Lower leg skin (tissue), 4 donors: ENCODE data around the gene TCTN3. TPM values are rescaled to one million over a fixed set of nuclear protein-coding genes. Genes with fewer than 3 reads are reported as not detected.
"Not testable (repeated sequence)": the region's sequence is repeated elsewhere in the genome, so short reads cannot be mapped to it uniquely, and the experiment has no call there.

Experiments used
- DNase-seq, 2 donors: peaks; one replicate each; pipeline ENCODE4 v3.0.0-alpha.2; 2019; ENCODE audit warnings: low spot score in 2 of 2
- H3K4me3 ChIP-seq: fragments of 200-600 bp; sonication (generic); 2 replicates; pipeline ENCODE4 v1.5.1; 2017; ENCODE audit warnings: mild to moderate bottlenecking, low read depth; ENCODE audit not compliant: poor library complexity, severe bottlenecking
- POLR2A ChIP-seq, 2 donors: fragments of 450-650 bp; IDR thresholded peaks; one replicate each; pipeline ENCODE4 v1.6.1; 2016 to 2017; ENCODE audit warnings: antibody characterized with exemption in 2 of 2, mild to moderate bottlenecking in 1 of 2, moderate library complexity in 1 of 2
- WGBS, 2 donors: methylation state at CpG; one replicate each; pipeline ENCODE4 v1.1.5; 2018; 5-methylcytosine and 5-hydroxymethylcytosine counted together
- intact Hi-C: fragments of 100-400 bp; cut with DNase I; formaldehyde crosslinking; loops from one replicate; pipeline ENCODE4 v1.15.0; 2023; ENCODE audit warnings: low total_unique reads
- total RNA-seq, 4 donors: library from RNA; depleted of rRNA; stranded (reverse); fragments of >200 nt; gene quantifications; one replicate each; pipeline ENCODE4 v1.1.0, GENCODE V29; 2016
- TF ChIP-seq, protein P1 (sequence below), 3 donors: fragments of 450-650 bp; IDR thresholded peaks; one replicate each; pipeline ENCODE4 v1.5.1; 2016; ENCODE audit warnings: antibody characterized with exemption in 3 of 3, mild to moderate bottlenecking in 3 of 3, moderate library complexity in 2 of 3

The TCTN3 gene
- total RNA-seq, 4 donors from 2014 or later, result 13.6 to 23.1 (median 16.3) TPM

DNA sequence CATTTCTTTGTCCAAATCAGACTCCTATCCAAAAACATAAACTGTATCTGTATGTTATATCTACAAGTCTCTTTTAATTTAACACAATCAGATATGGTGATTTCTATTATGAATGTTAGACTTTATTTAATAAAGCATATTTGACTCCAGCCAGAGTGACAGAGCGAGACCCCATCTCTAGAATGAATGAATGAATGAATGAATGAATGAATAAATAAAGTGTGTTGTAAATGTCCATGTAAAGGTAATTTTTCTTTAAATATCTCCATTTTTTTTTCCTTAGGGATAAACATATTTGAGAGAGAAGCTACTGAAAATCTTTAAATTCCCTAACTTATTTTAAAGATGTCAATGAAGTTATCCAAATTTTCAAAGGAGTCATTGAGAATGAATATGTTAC is 19.1 kb downstream of the TCTN3 start:
- H3K4me3 ChIP-seq, result no peak overlapping the region
- 95 to 100% methylated on average over 1 of the region's 1 CpG for WGBS, 2 donors
- no peak for DNase-seq
- intact Hi-C loops, result no loop called here
- TF ChIP-seq POLR2A (IDR thresholded peaks at IDR 0.05), result no peak
- TF ChIP-seq, protein P1, sequence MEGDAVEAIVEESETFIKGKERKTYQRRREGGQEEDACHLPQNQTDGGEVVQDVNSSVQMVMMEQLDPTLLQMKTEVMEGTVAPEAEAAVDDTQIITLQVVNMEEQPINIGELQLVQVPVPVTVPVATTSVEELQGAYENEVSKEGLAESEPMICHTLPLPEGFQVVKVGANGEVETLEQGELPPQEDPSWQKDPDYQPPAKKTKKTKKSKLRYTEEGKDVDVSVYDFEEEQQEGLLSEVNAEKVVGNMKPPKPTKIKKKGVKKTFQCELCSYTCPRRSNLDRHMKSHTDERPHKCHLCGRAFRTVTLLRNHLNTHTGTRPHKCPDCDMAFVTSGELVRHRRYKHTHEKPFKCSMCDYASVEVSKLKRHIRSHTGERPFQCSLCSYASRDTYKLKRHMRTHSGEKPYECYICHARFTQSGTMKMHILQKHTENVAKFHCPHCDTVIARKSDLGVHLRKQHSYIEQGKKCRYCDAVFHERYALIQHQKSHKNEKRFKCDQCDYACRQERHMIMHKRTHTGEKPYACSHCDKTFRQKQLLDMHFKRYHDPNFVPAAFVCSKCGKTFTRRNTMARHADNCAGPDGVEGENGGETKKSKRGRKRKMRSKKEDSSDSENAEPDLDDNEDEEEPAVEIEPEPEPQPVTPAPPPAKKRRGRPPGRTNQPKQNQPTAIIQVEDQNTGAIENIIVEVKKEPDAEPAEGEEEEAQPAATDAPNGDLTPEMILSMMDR (IDR thresholded peaks at IDR 0.05), result no peak

DNA sequence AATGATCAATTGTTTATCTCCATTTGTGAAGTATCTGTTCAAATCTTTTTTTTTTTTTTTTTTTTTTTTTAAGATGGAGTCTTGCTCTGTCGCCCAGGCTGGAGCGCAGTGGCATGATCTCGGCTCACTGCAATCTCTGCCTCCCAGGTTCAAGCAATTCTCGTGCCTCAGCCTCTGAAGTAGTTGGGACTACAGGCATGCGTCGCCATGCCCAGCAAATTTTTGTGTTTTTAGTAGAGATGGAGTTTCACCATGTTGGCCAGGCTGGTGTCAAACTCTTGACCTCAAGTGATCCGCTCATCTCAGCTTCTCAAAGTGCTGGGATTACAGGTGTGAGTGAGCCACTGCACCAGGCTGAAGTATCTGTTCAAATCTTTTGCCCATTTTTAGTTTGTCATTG is 21.1 kb downstream of the TCTN3 start:
- H3K4me3 ChIP-seq, intact Hi-C loops, DNase-seq: not testable (repeated sequence)
- WGBS, 2 donors, result 96 to 98% methylated on average over 7 of the region's 7 CpGs

DNA sequence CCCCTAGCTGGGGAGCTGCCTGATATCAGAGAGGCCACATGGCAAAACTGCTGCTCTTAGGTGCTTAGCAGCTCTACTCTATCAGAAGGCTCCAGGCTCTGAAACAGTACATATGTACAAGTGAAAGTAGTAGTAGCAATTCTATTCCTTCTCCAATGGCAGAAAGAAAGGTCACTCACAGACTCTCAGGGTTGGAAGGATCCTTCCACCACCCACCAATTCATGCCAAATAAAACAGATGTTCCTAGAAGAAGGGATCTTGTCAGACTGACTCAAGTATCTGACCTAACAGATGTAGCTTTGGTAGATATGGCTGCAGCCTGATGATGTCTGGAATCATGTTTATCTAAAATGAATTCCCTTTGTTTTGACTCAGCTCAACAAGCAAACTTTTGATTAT is 29.2 kb downstream of the TCTN3 start:
- intact Hi-C loops, result no loop called here
- no peak for TF ChIP-seq POLR2A (IDR thresholded peaks at IDR 0.05)
- TF ChIP-seq, protein P1 (IDR thresholded peaks at IDR 0.05), result no peak
- no peak overlapping the region for H3K4me3 ChIP-seq
- no peak for DNase-seq

DNA sequence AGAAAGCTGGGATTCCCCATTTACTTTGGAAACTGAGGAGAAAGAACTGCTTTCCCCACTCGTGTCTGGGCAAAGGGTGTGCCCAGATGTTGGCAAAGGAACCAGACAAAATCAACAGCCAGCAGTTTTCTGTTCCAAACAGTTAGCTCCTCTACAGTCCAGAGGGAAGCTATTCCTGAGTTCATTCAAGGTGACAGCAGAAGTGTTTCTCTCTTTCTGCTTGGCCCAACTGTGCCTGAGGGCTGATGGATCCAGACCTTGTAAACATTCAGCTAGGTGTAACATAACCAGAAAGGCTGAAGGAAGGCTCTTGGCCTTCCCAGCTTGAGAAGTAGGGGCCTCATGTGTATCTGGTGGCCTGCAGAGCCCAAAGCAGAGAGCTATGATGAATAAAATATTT is 30.2 kb downstream of the TCTN3 start:
- TF ChIP-seq, protein P1 (IDR thresholded peaks at IDR 0.05), result no peak
- TF ChIP-seq POLR2A (IDR thresholded peaks at IDR 0.05), result no peak

DNA sequence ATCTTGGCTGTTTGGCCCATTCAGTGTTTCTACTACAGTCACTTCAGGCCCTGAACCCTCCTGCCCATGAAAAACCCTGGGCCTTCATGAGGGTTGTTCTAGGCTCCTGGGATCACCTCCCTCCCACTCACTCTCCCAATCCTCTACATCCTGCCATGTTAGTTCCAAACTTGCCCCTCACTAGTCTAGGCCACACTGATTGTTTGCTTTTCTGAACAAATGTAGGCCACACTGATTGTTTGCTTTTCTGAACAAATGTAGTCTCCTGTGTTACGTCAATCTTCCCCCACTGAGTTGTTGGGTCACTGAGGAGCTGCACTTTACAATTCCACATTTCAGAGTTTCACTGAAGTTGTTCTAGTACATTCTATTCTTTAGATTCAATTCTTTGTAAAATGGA is 31.9 kb downstream of the TCTN3 start:
- WGBS, 2 donors, result 94% methylated on average over 1 of the region's 1 CpG

More for the DNA sequence above, 30.2 kb downstream of the TCTN3 start:
- intact Hi-C loops, result no loop called here
- H3K4me3 ChIP-seq, result no peak overlapping the region
- DNase-seq, result no peak
- WGBS, 2 donors, result 19 to 20% methylated on average over 1 of the region's 1 CpG

DNA sequence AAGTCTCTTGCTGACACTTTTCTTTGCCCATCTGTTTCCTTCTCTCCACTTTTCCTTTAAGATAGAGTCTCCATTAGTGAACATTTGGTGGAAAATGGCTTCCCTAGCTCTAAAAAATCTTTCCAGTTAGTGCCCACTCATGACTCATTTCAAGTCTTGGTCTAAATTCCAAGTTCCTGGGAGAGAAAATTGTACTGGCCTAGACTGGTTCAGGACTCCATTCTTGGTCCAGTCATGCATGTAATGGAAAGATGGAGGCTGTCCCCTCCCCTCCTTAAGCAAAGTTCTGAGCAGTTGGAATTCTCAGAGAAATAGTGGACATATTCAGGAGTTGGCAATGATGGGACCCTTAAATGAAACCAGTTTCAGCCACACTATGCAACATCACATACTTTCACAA is 33.4 kb downstream of the TCTN3 start:
- intact Hi-C loops, result no loop called here
- H3K4me3 ChIP-seq, result no peak overlapping the region
- no peak for DNase-seq
- TF ChIP-seq, protein P1 (IDR thresholded peaks at IDR 0.05), result no peak
- no peak for TF ChIP-seq POLR2A (IDR thresholded peaks at IDR 0.05)

More for the DNA sequence above, 31.9 kb downstream of the TCTN3 start:
- TF ChIP-seq, protein P1 (IDR thresholded peaks at IDR 0.05), result no peak
- no peak for TF ChIP-seq POLR2A (IDR thresholded peaks at IDR 0.05)
- H3K4me3 ChIP-seq, result no peak overlapping the region
- no peak for DNase-seq
- intact Hi-C loops, result no loop called here
